GM10847 (cell line): Measurements from ENCODE around the gene ARAP2.

Source experiments
- POLR2A ChIP-seq: IDR thresholded peaks from 2 replicates; pipeline ENCODE4 v1.6.1; 2011; ENCODE audit not compliant: insufficient read length; ENCODE audit errors: extremely low read depth

ARAP2 gene

GRCh38 chr4:36274158-36274557, 29.8 kb upstream of the ARAP2 start:
- TF ChIP-seq POLR2A: no peak

GRCh38 chr4:36273276-36273675, 29.0 kb upstream of the ARAP2 start:
- TF ChIP-seq POLR2A: no peak

- TF ChIP-seq POLR2A: no peak
These were observed 25.3 kb upstream of the ARAP2 start for GRCh38 chr4:36269533-36270173.

- TF ChIP-seq POLR2A: no peak
These were observed 24.8 kb upstream of the ARAP2 start for GRCh38 chr4:36269101-36269500.

GRCh38 chr4:36267486-36268268, 23.4 kb upstream of the ARAP2 start:
- TF ChIP-seq POLR2A: no peak

- TF ChIP-seq POLR2A: no peak
These were observed 20.0 kb upstream of the ARAP2 start for GRCh38 chr4:36264207-36264826.

GRCh38 chr4:36260731-36261130, 16.4 kb upstream of the ARAP2 start:
- TF ChIP-seq POLR2A: no peak

- no peak for TF ChIP-seq POLR2A
These were observed 12.1 kb upstream of the ARAP2 start for GRCh38 chr4:36256398-36256891.

- TF ChIP-seq POLR2A: no peak
These were observed 11.3 kb upstream of the ARAP2 start for GRCh38 chr4:36255577-36255976.

GRCh38 chr4:36254371-36254770, 10.1 kb upstream of the ARAP2 start:
- no peak for TF ChIP-seq POLR2A

GRCh38 chr4:36251983-36252382, 7.7 kb upstream of the ARAP2 start:
- TF ChIP-seq POLR2A: no peak

GRCh38 chr4:36249610-36250009, 5.3 kb upstream of the ARAP2 start:
- TF ChIP-seq POLR2A: no peak

- TF ChIP-seq POLR2A: no peak
These were observed 708 bp downstream of the ARAP2 start for GRCh38 chr4:36243355-36244256.

GRCh38 chr4:36242629-36243354, 1.5 kb downstream of the ARAP2 start:
- TF ChIP-seq POLR2A: no peak
